GM23248 (cell line): Measurements from ENCODE around the gene TMEM229A. TPM values are rescaled to one million over a fixed set of nuclear protein-coding genes. Genes with fewer than 3 reads are reported as not detected.
A peak's percentile ranks its signal among the peaks of the same experiment; 100 is the strongest.
"Not testable (repeated sequence)": the region's sequence is repeated elsewhere in the genome, so short reads cannot be mapped to it uniquely, and the experiment has no call there.

Source experiments
- DNase-seq: peaks from one replicate; pipeline ENCODE4 v3.0.0-alpha.2; 2015
- H2AFZ ChIP-seq: fragments of 200-600 bp; sonication (generic); 2 replicates; pipeline ENCODE4 v1.6.1; 2016; ENCODE audit warnings: antibody characterized with exemption
- H3F3A ChIP-seq: fragments of 200-600 bp; sonication (generic); 2 replicates; pipeline ENCODE4 v1.6.1; 2016; ENCODE audit warnings: mild to moderate bottlenecking, antibody characterized with exemption, mixed run types; ENCODE audit not compliant: insufficient read depth
- H3K27ac ChIP-seq: fragments of 200-600 bp; sonication (generic); 2 replicates; pipeline ENCODE4 v1.5.1; 2016; ENCODE audit warnings: mild to moderate bottlenecking
- H3K27me3 ChIP-seq: fragments of 200-600 bp; sonication (generic); replicated peaks from 2 replicates; pipeline ENCODE4 v1.6.1; 2016; ENCODE audit warnings: mild to moderate bottlenecking; ENCODE audit not compliant: insufficient read depth
- H3K36me3 ChIP-seq: fragments of 200-600 bp; sonication (generic); 2 replicates; pipeline ENCODE4 v1.6.1; 2016; ENCODE audit warnings: low read depth, mild to moderate bottlenecking
- H3K4me1 ChIP-seq: fragments of 200-600 bp; sonication (generic); 2 replicates; pipeline ENCODE4 v1.6.1; 2016; ENCODE audit warnings: mild to moderate bottlenecking; ENCODE audit not compliant: insufficient read depth
- H3K4me2 ChIP-seq: fragments of 200-600 bp; sonication (generic); one replicate; pipeline ENCODE4 v1.6.1; 2016; ENCODE audit warnings: mild to moderate bottlenecking; ENCODE audit not compliant: unreplicated experiment
- H3K4me3 ChIP-seq: fragments of 200-600 bp; sonication (generic); 2 replicates; pipeline ENCODE4 v1.5.1; 2016; ENCODE audit warnings: mild to moderate bottlenecking
- H3K79me2 ChIP-seq: fragments of 200-600 bp; sonication (generic); 2 replicates; pipeline ENCODE4 v1.6.1; 2016; ENCODE audit warnings: mild to moderate bottlenecking; ENCODE audit not compliant: insufficient read depth
- H3K9ac ChIP-seq: fragments of 200-600 bp; sonication (generic); 2 replicates; pipeline ENCODE4 v1.6.1; 2016; ENCODE audit warnings: mild to moderate bottlenecking
- H3K9me2 ChIP-seq: fragments of 200-600 bp; sonication (generic); 2 replicates; pipeline ENCODE4 v1.6.1; 2016; ENCODE audit warnings: mixed run types, mild to moderate bottlenecking, moderate library complexity; ENCODE audit not compliant: insufficient read depth
- H3K9me3 ChIP-seq: fragments of 200-600 bp; sonication (generic); one replicate; pipeline ENCODE4 v1.6.1; 2017; ENCODE audit warnings: low read depth
- H4K20me1 ChIP-seq: fragments of 200-600 bp; sonication (generic); 2 replicates; pipeline ENCODE4 v1.6.0; 2016; ENCODE audit not compliant: insufficient read depth
- EZH2 ChIP-seq: fragments of 200-600 bp; sonication (generic); IDR thresholded peaks from 2 replicates; pipeline ENCODE4 v1.6.1; 2018; ENCODE audit warnings: antibody characterized with exemption, mild to moderate bottlenecking; ENCODE audit not compliant: insufficient read depth, poor library complexity, severe bottlenecking
- EZH2phosphoT487 ChIP-seq: fragments of 200-600 bp; sonication (generic); IDR thresholded peaks from 2 replicates; pipeline ENCODE4 v1.6.1; 2018; ENCODE audit warnings: antibody characterized with exemption, moderate library complexity, mild to moderate bottlenecking, low read depth; ENCODE audit not compliant: insufficient read depth
- WGBS, 2 experiments: methylation state at CpG; one replicate each; pipeline ENCODE4 v1.1.6; 2015 to 2017; ENCODE audit warnings: low lambda C conversion rate in 2 of 2, low coverage in 1 of 2; ENCODE audit errors: missing lambda C conversion rate in 2 of 2; 5-methylcytosine and 5-hydroxymethylcytosine counted together
- in situ Hi-C: fragments of 300-500 bp; cut with MboI; formaldehyde crosslinking; loops from 2 replicates; pipeline ENCODE4 v1.15.0; 2020
- polyA plus RNA-seq: library from polyadenylated mRNA; unstranded; fragments of >200 nt; fragmentation: Nextera tagmentation; extraction: Ambion mirVana; gene quantifications from 2 replicates; pipeline ENCODE4 v1.2.1, GENCODE V29; 2016
- total RNA-seq: library from RNA; depleted of rRNA; stranded (reverse); fragments of >200 nt; shearing (Covaris generic); gene quantifications from 2 replicates; pipeline ENCODE4 v1.2.3, GENCODE V29; 2014; rRNA removed

Gene TMEM229A
- not detected in 2 replicates for total RNA-seq
- not detected in 2 replicates for polyA plus RNA-seq

DNA sequence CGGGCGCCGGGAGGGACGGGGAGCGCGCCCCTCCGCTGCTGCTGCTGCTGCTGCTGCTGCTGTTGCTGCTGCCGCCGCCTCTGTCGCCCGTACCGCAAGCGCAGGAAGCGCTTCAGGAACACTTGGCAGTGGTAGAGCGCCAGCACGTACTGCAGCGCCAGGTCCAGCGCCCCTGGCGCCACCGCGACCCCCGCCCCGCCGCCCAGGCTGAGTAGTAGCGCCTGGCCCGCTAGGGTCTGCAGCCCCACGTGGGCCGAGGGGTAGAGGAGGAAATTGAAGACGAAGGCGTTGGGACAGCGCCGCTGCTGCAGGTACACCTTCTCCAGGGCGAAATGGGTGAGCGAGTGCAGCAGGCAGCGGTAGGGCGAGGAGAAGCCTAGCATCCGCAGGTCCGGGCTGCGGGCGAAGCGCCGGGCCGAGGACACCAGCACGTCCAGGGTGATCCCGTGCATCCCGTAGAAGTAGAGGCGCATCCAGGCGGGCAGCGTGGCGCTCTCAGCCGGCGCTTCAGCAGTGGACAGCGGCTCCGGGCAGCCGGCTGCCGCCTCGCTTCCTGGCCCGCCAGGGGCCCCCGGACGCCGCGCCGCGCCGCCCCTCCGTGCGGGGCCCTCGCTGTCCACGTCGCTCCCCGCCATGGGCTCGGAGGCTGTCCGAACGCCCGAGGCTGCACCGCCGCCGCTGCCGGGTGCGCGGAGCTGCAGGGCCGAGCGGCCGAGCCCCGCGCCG, at the start of gene TMEM229A:
Gene TMEM229A, minus strand, starts transcription at position 699 of the 726 bp plus-strand sequence. Its CDS starts 64 bp downstream, at position 635.
- no peaks in the 10 kb centered on the region for H3K79me2 ChIP-seq
- DNase-seq: peak; percentile 56
- H3F3A ChIP-seq: no peaks in the 10 kb centered on the region
- H3K9me3 ChIP-seq: no peaks in the 10 kb centered on the region
- H3K4me2 ChIP-seq: no peak within 1 kb of the TSS
- TF ChIP-seq EZH2phosphoT487 (no peak), EZH2 (no peak)
- H3K9me2 ChIP-seq: no peaks in the 10 kb centered on the region
- H4K20me1 ChIP-seq: no peaks in the 10 kb centered on the region
- H3K4me1 ChIP-seq: no peaks in the 10 kb centered on the region
- H3K27me3 ChIP-seq: peaks cover 33% of the 10 kb centered on the region
- H2AFZ ChIP-seq: no peak within 1 kb of the TSS
- no peak within 1 kb of the TSS for H3K9ac ChIP-seq
- no peaks in the 10 kb centered on the region for H3K36me3 ChIP-seq
- no peak within 1 kb of the TSS for H3K27ac ChIP-seq
- in situ Hi-C loops: no loop called here
- 4 to 5% methylated on average over 39 to 61 of the region's 87 CpGs for WGBS, 2 experiments
- H3K4me3 ChIP-seq: no peak within 1 kb of the TSS

DNA sequence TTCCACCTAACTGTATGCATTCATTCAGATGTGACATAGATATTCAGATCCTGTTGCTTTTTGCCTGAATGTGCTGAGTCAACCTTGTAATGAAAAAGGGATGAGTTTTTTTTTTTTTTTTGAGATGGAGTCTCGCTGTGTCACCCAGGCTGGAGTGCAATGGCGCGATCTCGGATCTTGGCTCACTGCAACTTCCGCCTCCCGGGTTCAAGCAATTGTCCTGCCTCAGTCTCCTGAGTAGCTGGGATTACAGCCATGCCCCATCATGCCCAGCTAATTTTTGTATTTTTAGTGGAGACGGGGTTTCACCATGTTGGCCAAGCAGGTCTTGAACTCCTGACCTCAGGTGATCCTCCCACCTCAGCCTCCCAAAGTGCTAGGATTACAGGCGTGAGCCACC, 49.4 kb upstream of the TMEM229A start:
- H3K4me1 ChIP-seq, H3F3A ChIP-seq, H3K36me3 ChIP-seq, H3K9me2 ChIP-seq, H4K20me1 ChIP-seq, H3K9me3 ChIP-seq, H3K9ac ChIP-seq, H3K4me2 ChIP-seq, H3K27ac ChIP-seq, H3K79me2 ChIP-seq, H3K4me3 ChIP-seq, in situ Hi-C loops, H2AFZ ChIP-seq, DNase-seq, H3K27me3 ChIP-seq: not testable (repeated sequence)
- 48 to 58% methylated on average over 8 of the region's 8 CpGs for WGBS, 2 experiments

DNA sequence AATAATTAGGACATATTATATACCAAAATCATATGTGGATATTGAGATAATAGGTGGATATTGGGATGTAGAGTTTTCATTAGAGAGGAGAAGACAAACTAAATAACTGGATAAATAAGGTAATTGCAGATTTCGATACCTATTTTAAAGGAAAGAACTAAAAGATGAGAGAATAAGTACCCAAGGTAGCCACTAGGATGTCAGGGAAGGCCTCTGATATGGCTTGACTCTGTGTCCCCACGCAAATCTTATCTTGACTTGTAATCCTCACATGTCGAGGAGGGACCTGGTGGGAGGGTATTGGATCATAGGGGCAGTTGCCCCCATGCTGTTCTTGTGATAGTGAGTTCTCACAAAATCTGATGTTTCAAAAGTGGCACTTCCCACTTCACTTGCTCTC, 44.7 kb upstream of the TMEM229A start:
- Histone ChIP-seq H3K4me3 (no peak overlapping the region), H3K4me1 (no peaks in the 10 kb centered on the region), H3K36me3 (no peaks in the 10 kb centered on the region), H3K9ac (no peak overlapping the region), H3K9me3 (no peaks in the 10 kb centered on the region), H3F3A (no peaks in the 10 kb centered on the region), H4K20me1 (no peaks in the 10 kb centered on the region), H3K27me3 (no peaks in the 10 kb centered on the region), H3K27ac (no peak overlapping the region), H2AFZ (no peak overlapping the region), H3K4me2 (no peak overlapping the region), H3K9me2 (no peaks in the 10 kb centered on the region), H3K79me2 (no peaks in the 10 kb centered on the region)
- TF ChIP-seq EZH2phosphoT487 (no peak), EZH2 (no peak)
- DNase-seq: no peak
- WGBS, 2 experiments: 11 to 23% methylated on average over 3 of the region's 3 CpGs
- in situ Hi-C loops: no loop called here

DNA sequence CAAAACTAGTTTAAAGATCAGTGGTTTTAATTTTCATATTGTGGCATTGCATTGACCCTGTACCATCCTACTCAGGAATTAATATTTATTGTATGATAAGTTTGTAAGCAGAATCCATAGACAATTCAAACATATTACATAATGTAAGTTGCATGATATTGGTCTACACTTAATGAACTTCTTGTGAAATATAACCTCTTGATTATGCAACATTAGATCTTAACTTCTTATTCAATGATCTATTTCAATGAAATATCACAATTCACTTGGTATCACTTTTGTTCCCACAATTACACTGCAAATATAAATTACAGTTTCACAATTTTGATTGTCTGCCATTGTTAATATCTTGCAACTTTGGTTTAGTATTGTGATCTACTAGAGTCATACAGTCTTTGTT, 44.0 kb upstream of the TMEM229A start:
- no peak overlapping the region for H3K9ac ChIP-seq
- no peaks in the 10 kb centered on the region for H4K20me1 ChIP-seq
- no peaks in the 10 kb centered on the region for H3K9me2 ChIP-seq
- no peaks in the 10 kb centered on the region for H3K9me3 ChIP-seq
- no peaks in the 10 kb centered on the region for H3K36me3 ChIP-seq
- H3K79me2 ChIP-seq: no peaks in the 10 kb centered on the region
- in situ Hi-C loops: no loop called here
- H3K4me1 ChIP-seq: no peaks in the 10 kb centered on the region
- DNase-seq: no peak
- no peaks in the 10 kb centered on the region for H3K27me3 ChIP-seq
- no peak overlapping the region for H2AFZ ChIP-seq
- H3K4me2 ChIP-seq: no peak overlapping the region
- H3K4me3 ChIP-seq: no peak overlapping the region
- no peaks in the 10 kb centered on the region for H3F3A ChIP-seq
- TF ChIP-seq EZH2 (no peak), EZH2phosphoT487 (no peak)
- no peak overlapping the region for H3K27ac ChIP-seq

DNA sequence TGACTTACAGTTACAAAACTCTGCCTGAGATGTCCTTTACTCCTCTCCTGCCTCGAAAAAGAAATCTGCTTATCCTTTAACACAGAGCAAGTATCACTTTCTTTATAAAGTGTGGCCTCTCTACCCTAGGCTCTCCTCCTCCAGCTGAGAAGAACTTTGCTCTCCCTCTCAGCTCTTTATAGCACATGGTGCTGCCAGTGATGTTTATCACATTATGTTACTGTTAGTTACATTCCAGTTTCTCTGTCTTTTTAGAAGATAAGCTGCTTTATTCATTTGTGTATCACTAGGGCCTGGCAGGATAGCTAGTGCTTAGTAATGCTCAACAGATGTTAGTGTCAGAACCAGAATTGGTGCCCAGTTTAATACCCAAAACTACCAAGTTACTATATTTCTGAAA, 41.1 kb upstream of the TMEM229A start:
- DNase-seq: no peak
- Histone ChIP-seq H3K27me3 (no peaks in the 10 kb centered on the region), H3F3A (no peaks in the 10 kb centered on the region)

More for the DNA sequence above, 41.1 kb upstream of the TMEM229A start:
- Histone ChIP-seq H4K20me1 (no peaks in the 10 kb centered on the region), H3K9me2 (no peaks in the 10 kb centered on the region), H3K4me2 (no peak overlapping the region), H2AFZ (no peak overlapping the region), H3K4me1 (no peaks in the 10 kb centered on the region), H3K9ac (no peak overlapping the region), H3K27ac (no peak overlapping the region), H3K4me3 (no peak overlapping the region), H3K9me3 (no peaks in the 10 kb centered on the region), H3K79me2 (no peaks in the 10 kb centered on the region), H3K36me3 (no peaks in the 10 kb centered on the region)
- 0 to 3% methylated on average over 1 of the region's 1 CpG for WGBS, 2 experiments
- in situ Hi-C loops: no loop called here
- TF ChIP-seq EZH2phosphoT487 (no peak), EZH2 (no peak)
